Kidney (tissue), 14 donors: ENCODE results near the gene B3GALT6. TPM values are rescaled to one million over a fixed set of nuclear protein-coding genes. Genes with fewer than 3 reads are reported as not detected.

Experiments used
- DNase-seq, 5 donors: peaks; one replicate each; pipeline ENCODE4 v3.0.0-alpha.2; 2013 to 2020
- FAIRE-seq: peaks from 2 replicates; lab custom pipeline; 2012; peaks lifted over from hg19 to GRCh38; lab: Jason Lieb, UNC
- H3K27ac ChIP-seq, 2 donors: one replicate each; pipeline ENCODE4 v1.7.0; 2013; ENCODE audit warnings: low read depth in 2 of 2, low read length in 2 of 2, inconsistent platforms in 1 of 2
- H3K27me3 ChIP-seq: one replicate; pipeline ENCODE4 v1.7.1; 2013; ENCODE audit warnings: low read length, inconsistent platforms; ENCODE audit not compliant: control insufficient read depth, insufficient read depth
- H3K36me3 ChIP-seq, 3 donors: one replicate each; pipeline versions ENCODE4 v1.7.0 to v1.7.1; 2013; ENCODE audit warnings: low read length in 3 of 3, control low read depth in 1 of 3, inconsistent platforms in 1 of 3; ENCODE audit not compliant: insufficient read depth in 3 of 3, control insufficient read depth in 2 of 3
- H3K4me1 ChIP-seq, 3 donors: one replicate each; pipeline versions ENCODE4 v1.7.0 to v1.7.1; 2013; ENCODE audit warnings: low read length in 3 of 3, inconsistent platforms in 1 of 3, low read depth in 1 of 3; ENCODE audit not compliant: control insufficient read depth in 2 of 3, insufficient read depth in 2 of 3
- H3K4me3 ChIP-seq, 3 donors: one replicate each; pipeline versions ENCODE4 v1.7.0 to v1.8.1; 2013; ENCODE audit warnings: low read length in 3 of 3, control low read depth in 1 of 3, inconsistent platforms in 1 of 3
- H3K9ac ChIP-seq, 3 donors: one replicate each; pipeline versions ENCODE4 v1.7.0 to v1.7.1; 2013; ENCODE audit warnings: low read length in 3 of 3, control low read depth in 1 of 3, inconsistent platforms in 1 of 3
- H3K9me3 ChIP-seq, 3 donors: one replicate each; pipeline versions ENCODE4 v1.7.0 to v1.7.1; 2013; ENCODE audit warnings: low read length in 3 of 3, control low read depth in 1 of 3, inconsistent platforms in 1 of 3; ENCODE audit not compliant: control insufficient read depth in 2 of 3, insufficient read depth in 1 of 3
- CTCF ChIP-seq: IDR thresholded peaks from 3 replicates; pipeline ENCODE4 v1.5.1; 2012; ENCODE audit warnings: mild to moderate bottlenecking, moderate library complexity, borderline replicate concordance; ENCODE audit not compliant: insufficient read depth; ENCODE audit errors: extremely low read depth
- intact Hi-C: fragments of 100-400 bp; cut with DNase I; formaldehyde crosslinking; loops from one replicate; pipeline ENCODE4 v1.11.1; 2022
- polyA plus RNA-seq: library from polyadenylated mRNA; stranded (reverse); fragments of 350-450 nt; fragmentation: Illumina TruSeq; extraction: RNeasy Lipid Tissue Mini Kit (QIAGEN cat#74804); gene quantifications from one replicate; pipeline ENCODE4 v1.2.3, GENCODE V29; 2014; ENCODE audit warnings: low read depth, low replicate concordance; ENCODE audit not compliant: insufficient read depth
- total RNA-seq: library from RNA; stranded (reverse); fragmentation: NEBNext Ultra II Directional; extraction: Animal tissue kit (Norgen Biotek cat#: 25700); gene quantifications from one replicate; pipeline ENCODE4 v1.2.1, GENCODE V29; 2021
- donor health status: control.
- donor health status: control.
- donor health status: control.
- donor health status: control.
- donor health status: control.
- donor health status: DM: yes; HTN: yes; CAD: no.
- donor health status: Normal renal cell carcinoma (clear cell type).

The B3GALT6 gene
- total and polyA plus RNA-seq, 2 donors from 2014 or later, result 13.7 to 20.3 TPM

- H3K9me3 ChIP-seq, result no peaks in the 10 kb centered on the region
- no peak overlapping the region for H3K9ac ChIP-seq
- H3K4me3 ChIP-seq, result no peak overlapping the region
- intact Hi-C loops, result loop anchor here (10.0 kb wide), 1 partner anchor 109 kb away; no protein-coding TSS in a partner anchor
- no peak for TF ChIP-seq CTCF
- no peaks in the 10 kb centered on the region for H3K27me3 ChIP-seq
- peaks cover 0 to 23% (median 12%) of the 10 kb centered on the region in 3 donors for H3K4me1 ChIP-seq
- FAIRE-seq (no peak), DNase-seq (no peak)
- H3K27ac ChIP-seq, result no peak overlapping the region
- H3K36me3 ChIP-seq, result peaks cover 0 to 2% (median 0%) of the 10 kb centered on the region in 3 donors
These were observed 2.3 kb downstream of the B3GALT6 start for GRCh38 chr1:1234180-1234808.

GRCh38 chr1:1235016-1235744 lies 3.1 kb downstream of the B3GALT6 start:
- Histone ChIP-seq H3K9me3 (no peaks in the 10 kb centered on the region), H3K36me3 (no peaks in the 10 kb centered on the region), H3K4me3 (no peak overlapping the region), H3K4me1 (peaks cover 0 to 16% (median 3%) of the 10 kb centered on the region in 3 donors), H3K27me3 (no peaks in the 10 kb centered on the region), H3K9ac (no peak overlapping the region), H3K27ac (no peak overlapping the region)
- FAIRE-seq (no peak), DNase-seq (no peak)
- intact Hi-C loops, result loop anchor here (10.0 kb wide), 1 partner anchor 110 kb away; no protein-coding TSS in a partner anchor
- TF ChIP-seq CTCF, result no peak

- no peak overlapping the region for H3K27ac ChIP-seq
- FAIRE-seq (no peak), DNase-seq (no peak)
- intact Hi-C loops, result loop anchor here (10.0 kb wide), 1 partner anchor 111 kb away; no protein-coding TSS in a partner anchor
- no peak overlapping the region for H3K9ac ChIP-seq
- H3K27me3 ChIP-seq, result no peaks in the 10 kb centered on the region
- H3K9me3 ChIP-seq, result no peaks in the 10 kb centered on the region
- peaks cover 0 to 9% (median 0%) of the 10 kb centered on the region in 3 donors for H3K4me1 ChIP-seq
- TF ChIP-seq CTCF, result no peak
- no peak overlapping the region for H3K4me3 ChIP-seq
- H3K36me3 ChIP-seq, result no peaks in the 10 kb centered on the region
These were observed 4.2 kb downstream of the B3GALT6 start for GRCh38 chr1:1236176-1236763.
